ENCODE measurements around the gene TMSB10.
"Not testable (repeated sequence)": the region's sequence is repeated elsewhere in the genome, so short reads cannot be mapped to it uniquely, and the experiment has no call there.

Gene TMSB10

GRCh38 chr2:84902526-84902925 is 2.9 kb upstream of the TMSB10 start:
- no peak for TF ChIP-seq ZNF274 (IDR thresholded peaks at IDR 0.05; ENCODE audit: low read depth, low read length)
- H3K4me3 ChIP-seq (ENCODE audit: low read length): no peak overlapping the region

GRCh38 chr2:84904151-84904550 is 1.3 kb upstream of the TMSB10 start:
- TF ChIP-seq ZNF274 (IDR thresholded peaks at IDR 0.05; ENCODE audit: low read depth, low read length): no peak
- H3K4me3 ChIP-seq (ENCODE audit: low read length): no peak overlapping the region

- no peak for TF ChIP-seq ZNF274 (IDR thresholded peaks at IDR 0.05; ENCODE audit: low read depth, low read length)
Observed at GRCh38 chr2:84904717-84905174, 710 bp upstream of the TMSB10 start.

GRCh38 chr2:84906108-84906899 is 848 bp downstream of the TMSB10 start:
- H3K4me3 ChIP-seq (ENCODE audit: low read length): peak overlapping the region; percentile 75
- TF ChIP-seq ZNF274 (IDR thresholded peaks at IDR 0.05; ENCODE audit: low read depth, low read length): no peak

More at GRCh38 chr2:84904717-84905174, 710 bp upstream of the TMSB10 start:
- peak overlapping the region; percentile 75 for H3K4me3 ChIP-seq (ENCODE audit: low read length)

- no peak for TF ChIP-seq ZNF274 (IDR thresholded peaks at IDR 0.05; ENCODE audit: low read depth, low read length)
- peak overlapping the region; percentile 75 for H3K4me3 ChIP-seq (ENCODE audit: low read length)
Observed at GRCh38 chr2:84906900-84907714, 1.7 kb downstream of the TMSB10 start.

- H3K4me3 ChIP-seq (ENCODE audit: low read length): no peak overlapping the region
- no peak for TF ChIP-seq ZNF274 (IDR thresholded peaks at IDR 0.05; ENCODE audit: low read depth, low read length)
Observed at GRCh38 chr2:84908948-84909713, 3.7 kb downstream of the TMSB10 start.

- no peak for TF ChIP-seq ZNF274 (IDR thresholded peaks at IDR 0.05; ENCODE audit: low read depth, low read length)
- H3K4me3 ChIP-seq (ENCODE audit: low read length): no peak overlapping the region
Observed at GRCh38 chr2:84911135-84911678, 5.8 kb downstream of the TMSB10 start.

- no peak for TF ChIP-seq ZNF274 (IDR thresholded peaks at IDR 0.05; ENCODE audit: low read depth, low read length)
- no peak overlapping the region for H3K4me3 ChIP-seq (ENCODE audit: low read length)
Observed at GRCh38 chr2:84912984-84913383, 7.5 kb downstream of the TMSB10 start.

GRCh38 chr2:84914334-84914733 is 8.9 kb downstream of the TMSB10 start:
- no peak overlapping the region for H3K4me3 ChIP-seq (ENCODE audit: low read length)

GRCh38 chr2:84915675-84916074 is 10.2 kb downstream of the TMSB10 start:
- not testable (repeated sequence) for H3K4me3 ChIP-seq (ENCODE audit: low read length)

More at GRCh38 chr2:84914334-84914733, 8.9 kb downstream of the TMSB10 start:
- TF ChIP-seq ZNF274 (IDR thresholded peaks at IDR 0.05; ENCODE audit: low read depth, low read length): no peak

- H3K4me3 ChIP-seq (ENCODE audit: low read length): not testable (repeated sequence)
Observed at GRCh38 chr2:84917821-84918220, 12.4 kb downstream of the TMSB10 start.

- H3K4me3 ChIP-seq (ENCODE audit: low read length): no peak overlapping the region
- no peak for TF ChIP-seq ZNF274 (IDR thresholded peaks at IDR 0.05; ENCODE audit: low read depth, low read length)
Observed at GRCh38 chr2:84918430-84918829, 13.0 kb downstream of the TMSB10 start.

- H3K4me3 ChIP-seq (ENCODE audit: low read length): peak overlapping the region; percentile 23; the same call in 1 of the 2 replicates
- TF ChIP-seq ZNF274 (IDR thresholded peaks at IDR 0.05; ENCODE audit: low read depth, low read length): no peak
Observed at GRCh38 chr2:84919885-84920580, 14.6 kb downstream of the TMSB10 start.
